Measurements from ENCODE around the gene METTL1.
A peak's percentile ranks its signal among the peaks of the same experiment; 100 is the strongest.

The METTL1 gene

GRCh38 chr12:57766464-57767304 is 5.2 kb downstream of the METTL1 start, which contains the start of gene CYP27B1:
Gene CYP27B1, minus strand, starts transcription at chr12:57767078. Its CDS starts 37 bp downstream, at chr12:57767041.
- peak; percentile 64 for DNase-seq

- no peak for DNase-seq
These were observed 6.0 kb downstream of the METTL1 start for GRCh38 chr12:57765698-57766463.

DNA sequence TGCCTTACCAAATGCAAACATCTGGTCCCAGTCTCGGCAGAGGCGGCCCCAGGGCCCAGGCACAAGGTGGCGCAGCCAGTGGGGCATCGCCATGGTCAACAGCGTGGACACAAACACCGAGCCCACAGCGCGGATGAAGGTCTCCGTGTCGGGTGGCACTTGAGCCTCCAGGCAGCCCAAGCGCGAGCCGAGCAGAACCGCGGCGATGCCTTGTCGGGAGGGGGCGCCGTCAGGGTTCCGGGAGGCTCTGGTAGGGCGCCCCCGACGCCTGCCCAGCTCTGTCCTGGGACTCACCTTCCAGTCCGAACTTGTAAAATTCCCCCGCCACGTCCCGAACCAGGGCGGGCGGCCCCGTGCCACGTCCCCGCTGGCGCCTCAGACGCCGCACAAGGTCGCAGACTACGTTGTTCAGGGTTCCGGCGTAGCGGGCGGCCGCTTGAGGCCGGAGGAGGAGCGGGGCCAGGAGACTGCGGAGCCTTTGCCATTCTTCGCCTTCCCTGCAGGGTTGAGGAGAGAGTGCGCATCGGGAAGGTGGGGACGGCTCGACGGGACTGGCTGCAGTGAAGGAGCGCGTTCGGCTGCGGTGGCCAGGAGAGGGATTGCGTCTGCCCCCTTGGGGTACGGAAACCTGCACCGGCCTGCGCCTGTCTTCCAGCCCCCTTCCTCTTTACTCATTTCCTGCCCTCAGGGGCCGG is 6.8 kb downstream of the METTL1 start:
- no peak for DNase-seq

GRCh38 chr12:57764662-57765002 is 7.3 kb downstream of the METTL1 start:
- no peak for DNase-seq

DNA sequence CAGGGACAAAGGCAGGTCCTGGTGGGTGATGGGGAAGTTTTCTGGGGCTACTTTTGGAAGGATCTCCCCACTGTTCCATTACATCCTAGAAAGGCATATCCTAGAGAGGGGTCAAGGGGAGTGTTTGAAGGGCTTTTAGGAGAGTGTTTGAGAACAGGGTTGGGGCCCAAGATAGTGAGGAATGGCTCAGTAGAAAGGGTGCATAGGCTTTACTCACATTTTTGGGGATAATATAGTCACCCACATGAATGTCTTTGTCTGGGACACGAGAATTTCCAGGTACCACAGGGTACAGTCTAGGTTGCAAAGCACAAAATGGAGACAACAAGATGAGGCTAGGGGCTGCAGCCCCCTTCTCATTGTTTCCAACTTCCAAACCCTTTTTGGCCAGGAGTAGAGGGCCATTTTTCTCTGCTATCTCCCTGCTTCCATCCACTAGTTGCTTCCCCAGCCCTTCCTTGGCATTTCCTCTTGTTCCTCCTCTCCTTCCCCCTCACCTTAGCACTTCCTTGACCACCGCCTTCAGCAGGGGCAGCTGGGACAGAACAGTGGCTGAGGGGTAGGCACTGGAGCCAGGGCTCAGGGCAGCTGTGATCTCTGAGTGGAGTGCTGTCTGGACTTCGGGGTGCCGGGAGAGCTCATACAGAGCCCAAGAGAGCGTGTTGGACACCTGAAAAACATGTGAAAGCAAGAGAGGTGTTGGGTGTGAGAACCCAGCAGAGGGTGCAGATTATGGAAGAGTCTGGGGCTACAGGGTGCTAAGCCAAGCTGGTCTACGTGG is 7.8 kb downstream of the METTL1 start:
- DNase-seq = no peak

DNA sequence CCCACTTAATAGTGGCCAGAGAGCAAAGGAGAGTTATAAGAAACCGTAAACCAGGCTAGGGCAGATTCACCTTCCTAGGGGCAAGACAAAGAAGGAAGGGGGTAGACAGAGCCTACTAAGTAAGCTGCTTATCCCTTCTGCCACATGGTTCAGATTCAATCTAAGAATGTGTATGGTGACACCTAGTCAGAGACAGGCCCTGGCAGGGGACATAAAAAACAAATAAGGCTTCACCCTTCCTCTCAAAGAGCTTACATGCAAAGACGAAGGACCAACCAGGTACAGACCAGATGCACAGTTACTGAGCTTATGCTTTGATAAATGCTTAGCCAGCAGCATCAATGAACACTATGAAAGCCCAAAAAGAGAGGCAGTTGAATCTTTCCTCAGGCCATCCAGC is 9.4 kb downstream of the METTL1 start:
- no peak for DNase-seq

- no peak for DNase-seq
These were observed 10.4 kb downstream of the METTL1 start for GRCh38 chr12:57761391-57761998.

- no peak for DNase-seq
These were observed 11.4 kb downstream of the METTL1 start for GRCh38 chr12:57760347-57760982.

DNA sequence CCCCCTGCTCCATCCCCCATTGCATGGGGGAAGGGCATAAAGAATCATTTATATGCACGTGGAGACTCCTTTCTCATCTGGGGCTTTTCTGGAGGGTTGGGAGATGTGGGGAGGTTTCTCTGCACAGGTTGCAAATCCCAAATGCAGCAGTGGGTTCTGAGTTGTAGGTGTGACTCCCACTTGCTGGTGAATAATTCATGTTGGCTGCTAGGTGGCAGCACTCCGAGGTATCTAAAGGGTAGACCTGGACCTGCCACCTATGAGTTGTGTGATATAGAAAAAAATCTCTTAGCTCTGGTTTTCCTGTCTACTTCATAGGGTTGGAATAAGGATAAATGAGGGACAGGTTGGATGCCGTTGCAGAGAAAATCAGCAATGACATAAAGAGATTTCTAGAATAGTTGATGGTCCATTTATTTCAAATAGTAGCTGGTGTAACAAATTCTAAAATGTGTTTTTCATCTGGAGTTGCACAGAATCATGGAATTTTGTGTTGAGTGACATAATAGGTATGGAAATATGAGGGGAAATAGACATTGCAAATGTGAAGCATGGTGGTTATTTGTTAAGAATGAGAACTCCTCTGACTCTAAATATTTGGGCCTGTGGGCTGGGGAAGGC is 12.4 kb downstream of the METTL1 start:
- no peak for DNase-seq

GRCh38 chr12:57758552-57759359 is 13.1 kb downstream of the METTL1 start:
- no peak for DNase-seq

GRCh38 chr12:57757771-57758170 is 14.1 kb downstream of the METTL1 start:
- DNase-seq = no peak

DNA sequence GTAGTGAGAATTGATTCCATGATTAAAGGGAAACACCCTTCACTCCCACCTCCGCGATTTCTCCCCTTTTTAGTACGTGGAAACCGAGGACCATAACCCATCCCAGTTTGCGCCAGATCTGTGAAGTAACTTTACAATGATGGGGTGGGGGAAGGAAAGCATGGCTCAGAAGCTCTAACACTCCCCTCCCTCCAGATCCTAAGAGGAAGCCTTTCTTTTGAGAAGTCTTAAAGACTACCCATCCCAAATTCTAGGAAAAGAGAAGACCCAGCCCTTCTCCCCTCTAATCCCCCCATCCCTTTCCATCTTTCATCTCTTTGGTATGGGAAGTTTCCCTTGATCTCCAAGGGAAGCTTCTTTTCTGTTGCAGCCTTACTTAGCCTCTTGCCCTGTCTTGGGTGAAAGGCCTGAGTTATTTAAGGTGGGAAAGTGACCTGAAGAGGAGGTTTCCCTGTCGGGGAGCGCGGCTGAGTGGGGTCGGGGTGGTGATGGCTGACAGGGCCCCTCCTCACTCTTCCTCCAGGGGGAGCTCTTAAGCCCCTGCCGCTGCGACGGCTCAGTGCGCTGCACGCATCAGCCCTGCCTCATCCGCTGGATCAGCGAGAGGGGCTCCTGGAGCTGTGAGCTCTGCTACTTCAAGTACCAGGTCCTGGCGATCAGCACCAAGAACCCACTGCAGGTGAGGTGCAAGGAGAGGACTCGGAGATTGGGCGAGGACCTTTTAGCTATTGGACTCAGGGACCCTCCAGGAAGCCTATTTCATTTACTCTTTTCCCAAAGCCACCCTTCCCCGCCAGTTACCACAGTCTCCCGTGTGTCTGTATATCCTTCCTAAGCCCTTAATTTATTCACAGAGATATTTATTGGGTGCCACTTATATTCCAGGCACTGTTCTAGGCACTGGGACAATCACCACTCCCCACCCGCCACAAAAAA is 15.2 kb downstream of the METTL1 start:
- no peak for DNase-seq

DNA sequence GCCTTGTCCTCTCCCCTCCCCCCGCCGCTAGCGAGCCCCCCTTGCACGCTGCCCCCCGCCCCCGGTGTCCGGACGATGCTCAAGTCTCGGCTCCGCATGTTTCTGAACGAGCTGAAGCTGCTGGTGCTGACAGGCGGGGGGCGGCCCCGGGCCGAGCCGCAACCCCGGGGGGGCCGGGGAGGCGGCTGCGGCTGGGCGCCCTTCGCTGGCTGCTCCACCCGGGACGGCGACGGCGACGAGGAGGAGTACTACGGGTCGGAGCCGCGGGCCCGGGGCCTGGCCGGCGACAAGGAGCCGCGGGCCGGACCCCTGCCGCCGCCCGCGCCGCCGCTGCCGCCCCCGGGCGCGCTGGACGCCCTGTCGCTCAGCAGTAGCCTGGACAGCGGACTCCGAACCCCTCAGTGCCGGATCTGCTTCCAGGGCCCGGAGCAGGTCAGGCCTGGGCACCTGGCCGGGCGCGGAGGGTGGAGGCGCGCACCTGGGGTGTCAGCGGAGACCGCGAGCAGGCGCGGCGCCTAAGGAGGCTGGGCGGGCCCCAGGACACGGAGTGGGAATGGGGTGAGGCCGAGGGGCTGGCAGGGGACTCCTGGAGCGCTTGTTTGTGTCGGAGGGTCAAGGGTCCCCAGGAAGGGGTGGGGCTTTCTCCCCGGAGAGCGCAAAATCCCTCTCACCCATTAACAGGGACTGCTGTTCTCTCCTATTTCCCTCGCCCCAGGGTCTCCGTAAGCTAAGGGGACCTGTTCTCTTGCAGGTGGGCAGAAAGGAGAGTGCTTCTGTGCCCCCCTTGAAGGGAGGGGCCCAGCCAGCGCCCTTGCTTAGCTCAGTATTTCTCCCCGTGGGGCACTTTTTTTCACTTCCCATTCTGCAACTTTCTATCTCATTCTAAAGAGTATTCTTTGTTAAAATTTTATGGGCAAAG is 16.2 kb downstream of the METTL1 start:
- DNase-seq = peak; percentile 39

- DNase-seq = no peak
These were observed 16.8 kb downstream of the METTL1 start for GRCh38 chr12:57755194-57755453.

- DNase-seq = peak; percentile 98
These were observed 17.3 kb downstream of the METTL1 start, which contains the start of gene MARCHF9 for GRCh38 chr12:57754411-57755193. Gene MARCHF9, plus strand, starts transcription at chr12:57755103. Its CDS starts 426 bp downstream, at chr12:57755529.

GRCh38 chr12:57753756-57754337 is 18.1 kb downstream of the METTL1 start:
- no peak for DNase-seq

DNA sequence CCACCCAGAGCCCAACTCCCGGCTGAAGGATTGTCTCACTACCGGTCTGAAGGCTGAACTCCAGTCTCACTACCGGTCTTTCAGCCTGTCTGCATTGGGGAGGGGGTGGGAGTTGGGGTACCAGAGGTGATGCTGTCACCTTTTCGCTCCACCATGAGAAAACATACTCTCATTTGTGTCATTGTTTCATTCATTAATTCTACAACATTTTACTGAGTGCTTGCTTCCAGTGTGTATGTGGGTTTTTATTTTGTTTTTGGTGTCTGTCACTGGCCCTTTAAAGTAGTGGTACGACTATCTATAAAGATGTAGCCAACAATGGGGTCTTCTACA is 19.3 kb downstream of the METTL1 start:
- DNase-seq = no peak

Data from NCI-H510A (cell line).